Neural crest cell (in vitro differentiated cells): ENCODE measurements around the gene CDC42BPG. TPM values are rescaled to one million over a fixed set of nuclear protein-coding genes. Genes with fewer than 3 reads are reported as not detected.

ENCODE experiments used
- DNase-seq: peaks from one replicate; pipeline ENCODE4 v3.0.0; 2021; ENCODE audit warnings: low read depth, mixed read lengths, low spot score
- H3K27ac Mint-ChIP-seq: one replicate; pipeline ENCODE4 v1.8.0; 2021; ENCODE audit warnings: mild to moderate bottlenecking, mixed read lengths; ENCODE audit not compliant: unreplicated experiment
- H3K27me3 Mint-ChIP-seq: 2 replicates; pipeline ENCODE4 v1.8.0; 2021; ENCODE audit warnings: low read depth, mild to moderate bottlenecking, mixed read lengths
- H3K36me3 Mint-ChIP-seq: 2 replicates; pipeline ENCODE4 v1.8.0; 2021; ENCODE audit warnings: low read depth, mild to moderate bottlenecking, mixed read lengths
- H3K4me1 Mint-ChIP-seq: 2 replicates; pipeline ENCODE4 v1.8.0; 2021; ENCODE audit warnings: mixed read lengths
- H3K4me3 Mint-ChIP-seq: one replicate; pipeline ENCODE4 v1.8.0; 2021; ENCODE audit warnings: mild to moderate bottlenecking, mixed read lengths
- H3K9me3 Mint-ChIP-seq: 2 replicates; pipeline ENCODE4 v1.8.0; 2021; ENCODE audit warnings: mixed read lengths
- total RNA-seq: library from RNA; stranded (reverse); gene quantifications from 2 replicates; pipeline ENCODE4 v1.2.1, GENCODE V29; 2021
- TF ChIP-seq, protein P1 (sequence below): fragments of 200-600 bp; sonication (generic); conservative IDR thresholded peaks from 2 replicates; pipeline ENCODE4 v1.5.0; 2021; ENCODE audit warnings: antibody characterized with exemption, mild to moderate bottlenecking

CDC42BPG gene
- total RNA-seq, 1 donor from 2014 or later: 3.5 TPM

DNA sequence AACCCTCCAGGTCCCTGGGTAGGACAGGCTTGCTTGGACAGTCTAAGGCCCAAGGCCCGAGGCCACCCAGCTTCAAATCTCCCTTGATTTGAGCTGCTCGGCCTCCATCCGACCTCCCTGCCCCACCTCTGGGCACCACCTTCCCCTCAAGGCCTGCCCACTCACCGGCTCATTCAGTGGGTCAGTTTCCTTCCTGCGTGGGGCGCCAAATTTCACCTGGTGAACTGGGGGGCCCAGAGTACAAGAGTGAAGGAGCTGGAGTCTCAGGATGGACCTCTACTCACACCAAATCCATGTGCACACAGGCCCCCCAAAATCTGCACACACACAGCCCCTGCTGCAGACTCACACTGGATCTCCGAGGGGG is 45.2 kb downstream of the CDC42BPG start:
- peaks cover 10% of the 10 kb centered on the region for H3K4me1 Mint-ChIP-seq
- H3K27ac Mint-ChIP-seq: no peak overlapping the region
- TF ChIP-seq, protein P1, sequence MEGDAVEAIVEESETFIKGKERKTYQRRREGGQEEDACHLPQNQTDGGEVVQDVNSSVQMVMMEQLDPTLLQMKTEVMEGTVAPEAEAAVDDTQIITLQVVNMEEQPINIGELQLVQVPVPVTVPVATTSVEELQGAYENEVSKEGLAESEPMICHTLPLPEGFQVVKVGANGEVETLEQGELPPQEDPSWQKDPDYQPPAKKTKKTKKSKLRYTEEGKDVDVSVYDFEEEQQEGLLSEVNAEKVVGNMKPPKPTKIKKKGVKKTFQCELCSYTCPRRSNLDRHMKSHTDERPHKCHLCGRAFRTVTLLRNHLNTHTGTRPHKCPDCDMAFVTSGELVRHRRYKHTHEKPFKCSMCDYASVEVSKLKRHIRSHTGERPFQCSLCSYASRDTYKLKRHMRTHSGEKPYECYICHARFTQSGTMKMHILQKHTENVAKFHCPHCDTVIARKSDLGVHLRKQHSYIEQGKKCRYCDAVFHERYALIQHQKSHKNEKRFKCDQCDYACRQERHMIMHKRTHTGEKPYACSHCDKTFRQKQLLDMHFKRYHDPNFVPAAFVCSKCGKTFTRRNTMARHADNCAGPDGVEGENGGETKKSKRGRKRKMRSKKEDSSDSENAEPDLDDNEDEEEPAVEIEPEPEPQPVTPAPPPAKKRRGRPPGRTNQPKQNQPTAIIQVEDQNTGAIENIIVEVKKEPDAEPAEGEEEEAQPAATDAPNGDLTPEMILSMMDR: no peak
- no peaks in the 10 kb centered on the region for H3K27me3 Mint-ChIP-seq
- no peak overlapping the region for H3K4me3 Mint-ChIP-seq
- H3K36me3 Mint-ChIP-seq: no peaks in the 10 kb centered on the region
- no peaks in the 10 kb centered on the region for H3K9me3 Mint-ChIP-seq
- no peak for DNase-seq

DNA sequence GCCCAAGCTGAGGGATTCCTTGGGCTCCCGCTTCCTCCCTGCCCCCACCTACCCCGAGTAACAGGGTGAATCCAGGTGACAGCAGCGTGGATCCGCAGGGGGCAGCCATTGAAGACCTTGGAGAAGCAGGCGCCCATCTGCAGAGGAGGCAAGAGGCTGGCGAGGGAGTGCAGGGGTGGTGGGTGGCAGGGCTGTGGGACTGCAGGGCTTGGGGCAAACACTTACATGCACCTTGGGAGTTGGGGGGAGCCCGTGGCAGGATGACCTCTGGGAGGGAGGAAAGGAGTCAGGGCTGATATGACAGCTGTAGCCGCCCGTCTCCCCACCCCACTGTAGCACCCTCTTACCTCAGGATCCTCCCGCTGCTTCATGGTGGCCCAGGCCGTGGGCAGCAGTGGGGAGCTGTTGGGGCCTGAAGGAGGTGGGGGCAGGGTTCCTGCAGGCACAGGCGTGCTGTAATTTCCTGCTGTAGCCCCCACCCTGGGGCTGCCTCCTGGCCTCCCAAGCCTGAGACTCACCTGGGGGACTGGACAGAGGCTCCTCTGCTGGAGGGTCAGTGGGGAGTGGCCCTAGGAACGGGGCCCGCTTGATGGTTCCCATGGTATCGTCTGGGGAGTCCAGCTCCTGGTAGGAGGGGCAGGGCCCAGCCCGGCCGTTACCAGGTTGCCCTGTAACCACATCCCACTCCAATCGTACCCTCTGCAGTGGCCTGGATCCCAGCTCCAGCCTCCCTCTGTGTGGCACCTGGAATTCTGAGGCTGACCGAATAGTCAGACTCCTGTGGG is 47.5 kb downstream of the CDC42BPG start:
- no peak overlapping the region for H3K4me3 Mint-ChIP-seq
- DNase-seq: no peak
- H3K9me3 Mint-ChIP-seq: no peaks in the 10 kb centered on the region
- no peaks in the 10 kb centered on the region for H3K4me1 Mint-ChIP-seq
- H3K27me3 Mint-ChIP-seq: no peaks in the 10 kb centered on the region
- TF ChIP-seq, protein P1: no peak
- no peaks in the 10 kb centered on the region for H3K36me3 Mint-ChIP-seq
- no peak overlapping the region for H3K27ac Mint-ChIP-seq

DNA sequence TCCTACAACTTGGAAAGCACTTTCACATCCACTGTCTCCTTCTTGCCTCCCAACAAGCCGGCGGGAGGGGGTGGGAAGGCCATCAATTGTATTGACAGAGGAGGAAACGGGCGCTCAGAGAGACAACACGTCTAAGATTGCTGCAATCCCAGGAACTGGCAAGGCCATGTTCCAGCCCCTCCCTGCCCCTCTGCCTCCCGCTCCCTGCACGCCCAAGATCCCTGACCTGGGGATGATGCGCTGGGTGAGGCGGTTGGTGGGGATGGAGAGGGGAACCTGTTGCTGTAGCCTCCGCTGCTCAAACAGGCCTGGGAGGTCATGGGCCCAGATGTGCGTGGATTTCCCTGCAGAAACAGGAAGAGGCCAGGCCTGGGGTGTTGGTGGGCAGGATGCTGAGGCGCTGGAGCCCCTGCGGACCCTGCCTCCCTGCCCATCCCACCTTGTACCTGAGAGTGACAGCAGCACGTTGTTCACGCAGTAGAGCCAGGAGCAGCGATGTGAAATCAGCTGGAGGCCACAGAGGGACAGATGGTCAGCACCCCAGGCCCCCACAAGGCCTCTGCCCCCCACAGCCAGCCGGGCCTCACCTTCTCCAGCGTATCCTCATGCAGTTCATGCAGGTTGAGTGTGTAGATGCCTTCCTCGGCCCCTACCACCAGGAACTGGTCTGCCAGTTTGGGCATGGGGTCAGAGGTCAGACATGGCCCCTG is 48.3 kb downstream of the CDC42BPG start:
- H3K4me3 Mint-ChIP-seq: no peak overlapping the region
- DNase-seq: no peak
- no peaks in the 10 kb centered on the region for H3K27me3 Mint-ChIP-seq
- no peaks in the 10 kb centered on the region for H3K4me1 Mint-ChIP-seq
- TF ChIP-seq, protein P1: no peak
- H3K9me3 Mint-ChIP-seq: no peaks in the 10 kb centered on the region
- H3K27ac Mint-ChIP-seq: no peak overlapping the region
- no peaks in the 10 kb centered on the region for H3K36me3 Mint-ChIP-seq

DNA sequence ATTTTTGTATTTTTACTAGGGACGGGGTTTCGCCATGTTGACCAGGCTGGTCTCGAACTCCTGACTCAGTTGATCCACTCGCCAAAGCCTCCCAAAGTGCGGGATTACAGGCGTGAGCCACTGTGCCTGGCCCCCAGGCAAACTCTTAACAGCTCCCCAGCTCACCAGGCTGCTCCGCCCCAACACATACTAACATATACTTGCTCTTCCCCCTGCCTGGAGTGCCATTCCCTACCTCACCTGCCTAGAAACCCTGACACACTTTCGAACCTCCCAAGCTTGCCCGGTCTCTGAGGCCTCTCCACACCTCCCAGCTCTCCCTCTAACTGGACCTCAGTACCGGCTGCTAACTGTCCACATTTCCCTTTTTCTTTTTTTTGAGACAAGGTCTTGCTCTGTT is 49.9 kb downstream of the CDC42BPG start:
- no peak overlapping the region for H3K27ac Mint-ChIP-seq
- no peaks in the 10 kb centered on the region for H3K27me3 Mint-ChIP-seq
- no peak for DNase-seq
- no peaks in the 10 kb centered on the region for H3K36me3 Mint-ChIP-seq
- TF ChIP-seq, protein P1: no peak
- no peaks in the 10 kb centered on the region for H3K4me1 Mint-ChIP-seq
- no peak overlapping the region for H3K4me3 Mint-ChIP-seq
- no peaks in the 10 kb centered on the region for H3K9me3 Mint-ChIP-seq

DNA sequence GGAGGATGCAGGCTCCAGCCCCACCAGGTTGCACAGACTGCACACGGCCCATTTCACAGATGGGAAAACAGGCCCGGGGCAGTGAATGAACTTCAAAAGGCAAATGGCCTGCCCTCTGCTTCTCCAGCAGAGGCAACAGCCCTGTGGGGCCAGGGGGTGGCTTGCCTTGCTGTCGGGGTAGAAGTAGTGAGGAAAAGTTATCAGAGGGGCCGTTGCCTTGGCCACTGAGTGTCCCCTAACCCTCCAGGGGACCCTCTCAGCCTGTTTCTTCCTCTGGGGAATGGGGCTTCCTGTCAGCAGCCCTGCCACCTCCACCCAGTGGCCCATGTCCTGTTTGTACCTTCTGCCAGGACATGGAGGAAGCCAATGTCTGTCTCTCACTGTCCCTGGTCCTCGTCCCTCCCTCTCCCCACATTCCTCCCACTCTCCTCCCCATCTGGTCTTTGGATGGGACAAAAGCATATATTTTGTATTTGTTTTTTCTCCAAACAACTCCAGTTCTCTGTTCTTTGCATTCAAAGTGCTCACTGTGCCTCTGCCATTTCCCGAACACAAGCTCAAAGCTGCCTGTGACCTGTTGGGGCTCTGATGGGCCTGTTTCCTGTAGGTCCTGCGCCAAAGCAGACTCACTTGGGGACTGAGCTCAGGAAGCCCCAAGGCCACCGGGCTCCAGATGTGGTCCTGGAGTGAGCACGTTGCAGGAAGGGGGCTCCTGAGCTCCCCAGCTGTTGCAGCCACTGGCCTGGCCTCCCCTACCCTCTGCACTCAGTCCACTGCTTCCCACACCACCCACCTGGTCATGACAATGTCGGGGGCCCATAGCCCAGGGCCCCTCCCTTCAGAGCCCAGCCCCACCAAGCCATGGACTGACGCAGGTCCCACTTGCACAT is 50.9 kb downstream of the CDC42BPG start:
- H3K27ac Mint-ChIP-seq: no peak overlapping the region
- H3K27me3 Mint-ChIP-seq: no peaks in the 10 kb centered on the region
- no peak overlapping the region for H3K4me3 Mint-ChIP-seq
- TF ChIP-seq, protein P1: no peak
- no peak for DNase-seq
- no peaks in the 10 kb centered on the region for H3K9me3 Mint-ChIP-seq
- H3K4me1 Mint-ChIP-seq: no peaks in the 10 kb centered on the region
- H3K36me3 Mint-ChIP-seq: no peaks in the 10 kb centered on the region
